Measurements from ENCODE around the gene NRIP1. TPM values are rescaled to one million over a fixed set of nuclear protein-coding genes. Genes with fewer than 3 reads are reported as not detected.
"Not testable (repeated sequence)": the region's sequence is repeated elsewhere in the genome, so short reads cannot be mapped to it uniquely, and the experiment has no call there.

Gene NRIP1
- total RNA-seq, 2 donors from 2014 or later = 29.9 to 33.7 TPM

DNA sequence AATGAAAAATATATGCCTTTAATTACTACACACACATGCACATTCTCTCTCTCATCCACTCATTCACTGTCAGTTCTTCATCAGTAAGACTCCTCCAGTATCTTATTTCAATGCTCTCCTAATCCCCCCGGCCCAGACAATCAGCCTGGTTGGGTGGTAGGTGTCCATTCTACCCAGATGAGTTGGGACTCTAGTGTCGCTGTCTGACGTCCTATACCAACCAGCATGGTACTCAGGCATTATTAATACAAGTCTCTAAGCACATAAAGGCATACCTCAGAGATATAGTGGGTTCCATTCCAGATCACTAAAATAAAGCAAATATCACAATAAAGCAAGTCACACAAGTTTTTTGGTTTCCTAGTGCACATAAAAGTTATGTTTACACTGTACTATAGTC lies 19.8 kb downstream of the NRIP1 start:
- H3K9me3 ChIP-seq (ENCODE audit: control insufficient read depth, low read length, poor library complexity, severe bottlenecking) = no peaks in the 10 kb centered on the region
- no peak for DNase-seq
- H3K36me3 Mint-ChIP-seq (ENCODE audit: low read depth) = no peaks in the 10 kb centered on the region
- no peak overlapping the region for H3K27ac Mint-ChIP-seq
- H3K4me1 Mint-ChIP-seq = peaks cover 10% of the 10 kb centered on the region
- H3K27me3 Mint-ChIP-seq = no peaks in the 10 kb centered on the region
- ATAC-seq = no peak
- H3K4me3 Mint-ChIP-seq = no peak overlapping the region

DNA sequence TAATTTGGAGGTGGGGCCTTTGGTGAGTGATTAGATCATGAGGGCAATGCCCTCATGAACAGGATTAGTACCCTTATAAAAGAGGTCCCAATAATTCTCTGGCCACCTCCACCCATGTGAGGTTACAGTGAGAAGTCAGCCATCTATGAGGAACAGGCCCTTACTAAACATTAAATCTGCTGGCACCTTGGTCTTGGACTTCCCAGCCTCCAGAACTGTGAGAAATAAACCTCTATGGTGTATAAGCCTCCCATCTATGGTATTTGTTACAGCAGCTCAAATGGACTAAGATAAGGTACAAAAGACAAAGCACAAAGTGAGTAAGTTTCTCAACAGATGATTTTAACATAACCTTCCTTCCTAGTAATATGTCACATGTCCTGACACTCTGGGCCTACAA lies 22.3 kb downstream of the NRIP1 start:
- ATAC-seq (no peak), DNase-seq (no peak)
- Mint-ChIP-seq H3K4me3 (no peak overlapping the region), H3K36me3 (ENCODE audit: low read depth) (no peaks in the 10 kb centered on the region), H3K27ac (no peak overlapping the region), H3K4me1 (peaks cover 9% of the 10 kb centered on the region), H3K27me3 (no peaks in the 10 kb centered on the region)
- H3K9me3 ChIP-seq (ENCODE audit: control insufficient read depth, low read length, poor library complexity, severe bottlenecking) = no peaks in the 10 kb centered on the region

DNA sequence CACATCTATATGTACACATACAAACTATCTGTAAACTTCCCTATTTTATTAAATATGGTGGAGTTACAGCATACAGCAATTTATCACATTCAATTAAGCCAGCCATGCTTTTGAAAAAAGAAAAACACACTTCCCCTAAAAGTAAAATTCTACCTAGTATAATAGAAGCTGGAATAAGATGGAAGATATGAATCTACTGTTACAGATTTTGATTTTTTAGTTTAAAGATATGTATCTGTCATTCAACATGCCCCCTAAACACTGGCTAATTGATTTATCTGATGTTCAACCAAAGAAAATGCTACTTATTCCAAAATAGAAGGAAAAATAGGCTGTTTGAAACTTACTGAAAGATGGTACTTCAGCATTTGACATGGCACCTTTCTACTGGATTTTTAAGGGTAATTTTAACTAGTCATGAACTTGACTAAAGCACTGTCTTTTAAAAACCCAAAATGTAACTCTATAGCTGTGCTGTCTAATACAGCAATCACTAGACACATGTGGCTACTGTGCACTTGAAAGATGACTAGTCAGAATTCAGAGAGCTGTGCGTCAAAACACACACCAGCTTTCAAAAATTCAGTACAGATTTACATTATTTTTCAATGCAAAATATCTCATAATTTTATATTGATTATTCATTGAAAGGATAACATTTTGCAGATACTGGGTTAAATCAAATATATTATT lies 25.0 kb downstream of the NRIP1 start:
- Mint-ChIP-seq H3K4me1 (peaks cover 5% of the 10 kb centered on the region), H3K36me3 (ENCODE audit: low read depth) (no peaks in the 10 kb centered on the region), H3K27me3 (no peaks in the 10 kb centered on the region), H3K4me3 (no peak overlapping the region), H3K27ac (no peak overlapping the region)
- ATAC-seq (no peak), DNase-seq (no peak)
- no peaks in the 10 kb centered on the region for H3K9me3 ChIP-seq (ENCODE audit: control insufficient read depth, low read length, poor library complexity, severe bottlenecking)

DNA sequence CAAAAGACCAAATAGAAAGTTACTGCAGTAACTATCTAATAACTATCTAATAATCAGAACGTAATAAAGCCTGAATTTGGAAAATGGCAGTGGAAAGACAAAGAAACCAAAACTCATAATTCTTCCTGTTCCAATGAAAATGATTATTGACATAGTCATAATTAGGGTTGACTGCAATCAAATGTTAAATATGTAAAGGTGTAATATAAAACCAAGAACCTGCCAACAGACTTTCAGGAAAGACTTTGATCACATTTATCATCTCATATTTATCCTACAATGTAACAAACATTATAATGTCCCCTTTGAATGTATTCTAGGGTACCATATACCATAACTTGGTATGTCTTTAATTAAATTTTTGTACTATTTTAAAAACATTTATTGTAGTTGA lies 26.9 kb downstream of the NRIP1 start:
- H3K4me3 Mint-ChIP-seq = no peak overlapping the region
- H3K36me3 Mint-ChIP-seq (ENCODE audit: low read depth) = no peaks in the 10 kb centered on the region
- no peak overlapping the region for H3K27ac Mint-ChIP-seq
- no peak for DNase-seq
- H3K27me3 Mint-ChIP-seq = no peaks in the 10 kb centered on the region
- no peak for ATAC-seq
- no peaks in the 10 kb centered on the region for H3K9me3 ChIP-seq (ENCODE audit: control insufficient read depth, low read length, poor library complexity, severe bottlenecking)
- peaks cover 8% of the 10 kb centered on the region for H3K4me1 Mint-ChIP-seq

DNA sequence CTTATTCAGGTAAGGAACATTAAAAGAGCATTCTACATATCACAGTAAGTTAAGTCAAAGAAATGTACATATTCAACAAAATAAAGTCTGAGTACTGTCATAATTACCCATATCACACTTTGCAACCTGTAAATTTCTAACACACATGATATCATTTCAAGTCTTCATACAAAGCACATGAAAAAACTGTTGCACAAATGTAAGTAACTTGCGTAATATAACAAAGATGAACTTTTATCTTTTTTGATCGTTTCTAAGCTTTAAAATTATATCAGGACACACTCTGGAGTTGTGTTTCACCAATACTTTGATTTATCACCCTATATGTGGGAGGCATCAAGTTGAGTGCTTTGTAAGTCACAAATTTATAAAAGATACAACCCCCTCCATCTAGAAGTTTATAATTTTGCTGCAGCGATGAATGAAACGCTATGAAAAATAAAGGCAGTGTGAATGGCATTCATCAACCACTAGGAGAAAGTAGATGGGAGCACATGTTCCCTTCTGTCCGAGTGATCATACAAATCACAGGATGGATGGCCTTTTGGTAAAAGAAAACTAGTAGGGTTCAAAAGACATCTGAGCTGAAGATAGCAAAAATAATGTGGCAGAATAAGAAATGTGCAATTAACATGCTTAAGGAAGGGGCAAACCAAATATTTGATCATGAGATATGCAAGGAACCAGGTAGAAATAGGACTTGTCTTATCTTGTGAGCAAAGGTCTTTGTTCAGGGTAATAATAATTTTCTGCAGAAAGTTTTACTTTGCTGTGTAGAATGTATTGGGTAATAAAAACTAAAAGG lies 27.5 kb downstream of the NRIP1 start:
- H3K27me3 Mint-ChIP-seq = no peaks in the 10 kb centered on the region
- DNase-seq (no peak), ATAC-seq (no peak)
- H3K27ac Mint-ChIP-seq = no peak overlapping the region
- H3K4me1 Mint-ChIP-seq = peaks cover 8% of the 10 kb centered on the region
- no peaks in the 10 kb centered on the region for H3K9me3 ChIP-seq (ENCODE audit: control insufficient read depth, low read length, poor library complexity, severe bottlenecking)
- no peak overlapping the region for H3K4me3 Mint-ChIP-seq
- no peaks in the 10 kb centered on the region for H3K36me3 Mint-ChIP-seq (ENCODE audit: low read depth)

DNA sequence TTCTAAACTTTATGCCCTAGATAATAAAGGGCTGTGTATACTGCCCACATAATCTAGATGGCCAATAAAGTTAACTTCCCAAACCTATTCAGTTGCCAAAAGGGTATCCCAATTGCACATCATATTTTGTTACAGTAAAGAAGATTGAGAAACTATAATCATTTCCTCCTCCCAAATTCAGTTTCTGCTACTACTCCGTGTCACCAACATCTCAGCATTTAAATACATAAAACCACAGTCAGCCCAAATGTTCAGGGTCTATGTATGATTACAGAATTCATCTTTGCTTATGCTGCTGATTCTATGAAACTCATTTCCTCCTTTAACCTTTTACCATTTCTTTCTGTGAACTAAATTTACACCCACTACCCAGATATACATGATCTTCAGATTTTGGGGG lies 28.6 kb downstream of the NRIP1 start:
- no peak for ATAC-seq
- Mint-ChIP-seq H3K27ac (no peak overlapping the region), H3K4me1 (peaks cover 8% of the 10 kb centered on the region), H3K36me3 (ENCODE audit: low read depth) (no peaks in the 10 kb centered on the region), H3K27me3 (no peaks in the 10 kb centered on the region), H3K4me3 (no peak overlapping the region)
- no peaks in the 10 kb centered on the region for H3K9me3 ChIP-seq (ENCODE audit: control insufficient read depth, low read length, poor library complexity, severe bottlenecking)
- no peak for DNase-seq

DNA sequence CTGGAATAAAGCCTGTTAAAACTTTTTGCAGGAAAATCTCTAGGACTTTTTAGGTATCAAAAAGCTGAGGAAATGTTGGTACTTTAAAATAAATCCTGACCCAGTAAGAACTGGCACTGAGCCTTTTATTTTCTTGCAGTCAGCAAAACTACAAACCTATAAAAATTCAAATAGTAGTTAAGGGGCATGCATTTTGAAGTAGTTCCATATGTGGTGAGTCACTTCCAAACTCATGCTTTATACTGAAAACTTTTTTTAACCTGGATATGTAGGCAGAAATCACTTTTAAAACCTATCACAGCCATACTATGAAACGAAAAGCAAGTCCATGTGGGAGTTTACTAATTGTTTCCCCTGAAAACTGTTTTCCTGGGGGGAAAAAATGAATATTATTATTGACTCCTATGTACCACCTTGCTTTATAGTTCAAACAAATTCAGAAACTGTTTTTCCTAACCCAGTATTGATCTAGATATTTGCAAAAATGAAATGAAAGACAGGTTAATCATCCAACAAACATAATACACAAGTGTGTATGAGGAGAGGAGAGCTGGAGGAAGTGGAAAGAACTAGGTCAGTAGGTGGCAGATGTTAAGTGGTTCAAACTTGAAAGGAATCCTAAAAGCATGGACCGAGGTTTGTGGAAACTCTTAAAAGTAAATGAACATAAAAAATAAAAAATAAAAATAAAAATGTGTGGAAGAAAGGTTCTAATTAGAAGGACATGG lies 30.5 kb downstream of the NRIP1 start:
- no peak for DNase-seq
- H3K27ac Mint-ChIP-seq = no peak overlapping the region

DNA sequence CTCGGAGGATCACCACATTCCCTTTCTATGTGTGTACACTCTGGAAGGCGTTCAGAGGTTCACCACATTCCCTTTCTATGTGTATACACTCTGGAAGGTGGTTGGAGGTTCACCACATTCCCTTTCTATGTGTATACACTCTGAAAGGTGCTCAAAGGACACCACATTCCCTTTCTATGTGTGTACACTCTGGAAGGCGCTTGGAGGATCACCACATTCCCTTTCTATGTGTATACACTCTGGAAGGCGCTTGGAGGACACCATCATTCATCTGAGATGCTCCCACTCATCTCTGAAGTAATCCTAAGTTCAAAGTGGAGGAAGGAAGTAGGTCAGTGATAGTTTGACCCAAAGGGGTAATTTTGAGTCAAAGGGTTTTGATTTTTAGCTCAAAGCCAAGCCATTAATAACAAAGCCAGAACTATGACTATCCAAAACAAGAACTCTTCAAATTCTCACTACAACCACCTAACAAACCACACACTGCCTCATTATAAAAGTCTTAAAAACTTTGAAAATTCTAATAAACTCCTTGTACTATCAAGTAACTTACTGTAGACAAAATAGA lies 32.9 kb downstream of the NRIP1 start:
- Mint-ChIP-seq H3K36me3 (ENCODE audit: low read depth) (no peaks in the 10 kb centered on the region), H3K4me1 (peaks cover 17% of the 10 kb centered on the region), H3K4me3 (no peak overlapping the region), H3K27ac (no peak overlapping the region), H3K27me3 (no peaks in the 10 kb centered on the region)
- ATAC-seq (no peak), DNase-seq (no peak)
- no peaks in the 10 kb centered on the region for H3K9me3 ChIP-seq (ENCODE audit: control insufficient read depth, low read length, poor library complexity, severe bottlenecking)

More for the DNA sequence above, 30.5 kb downstream of the NRIP1 start:
- Mint-ChIP-seq H3K4me1 (peaks cover 9% of the 10 kb centered on the region), H3K36me3 (ENCODE audit: low read depth) (no peaks in the 10 kb centered on the region), H3K27me3 (no peaks in the 10 kb centered on the region), H3K4me3 (no peak overlapping the region)
- no peak for ATAC-seq
- H3K9me3 ChIP-seq (ENCODE audit: control insufficient read depth, low read length, poor library complexity, severe bottlenecking) = no peaks in the 10 kb centered on the region

DNA sequence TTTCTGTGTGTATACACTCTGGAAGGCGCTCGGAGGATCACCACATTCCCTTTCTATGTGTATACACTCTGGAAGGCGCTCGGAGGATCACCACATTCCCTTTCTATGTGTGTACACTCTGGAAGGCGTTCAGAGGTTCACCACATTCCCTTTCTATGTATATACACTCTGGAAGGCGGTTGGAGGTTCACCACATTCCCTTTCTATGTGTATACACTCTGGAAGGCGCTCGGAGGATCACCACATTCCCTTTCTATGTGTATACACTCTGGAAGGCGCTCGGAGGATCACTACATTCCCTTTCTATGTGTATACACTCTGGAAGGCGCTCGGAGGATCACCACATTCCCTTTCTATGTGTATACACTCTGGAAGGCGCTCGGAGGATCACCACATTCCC lies 33.4 kb downstream of the NRIP1 start:
- not testable (repeated sequence) for DNase-seq; H3K27me3 Mint-ChIP-seq; H3K9me3 ChIP-seq (ENCODE audit: control insufficient read depth, low read length, poor library complexity, severe bottlenecking); ATAC-seq; H3K36me3 Mint-ChIP-seq (ENCODE audit: low read depth); H3K27ac Mint-ChIP-seq; H3K4me3 Mint-ChIP-seq
- peaks cover 19% of the 10 kb centered on the region for H3K4me1 Mint-ChIP-seq

DNA sequence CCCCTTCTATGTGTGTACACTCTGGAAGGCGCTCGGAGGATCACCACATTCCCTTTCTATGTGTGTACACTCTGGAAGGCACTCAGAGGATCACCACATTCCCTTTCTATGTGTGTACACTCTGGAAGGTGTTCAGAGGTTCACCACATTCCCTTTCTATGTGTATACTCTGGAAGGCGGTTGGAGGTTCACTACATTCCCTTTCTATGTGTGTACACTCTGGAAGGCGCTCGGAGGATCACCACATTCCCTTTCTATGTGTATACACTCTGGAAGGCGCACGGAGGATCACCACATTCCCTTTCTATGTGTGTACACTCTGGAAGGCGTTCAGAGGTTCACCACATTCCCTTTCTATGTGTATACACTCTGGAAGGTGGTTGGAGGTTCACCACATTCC lies 33.9 kb downstream of the NRIP1 start:
- H3K4me1 Mint-ChIP-seq = peaks cover 16% of the 10 kb centered on the region
- not testable (repeated sequence) for DNase-seq; H3K27me3 Mint-ChIP-seq; H3K36me3 Mint-ChIP-seq (ENCODE audit: low read depth); H3K9me3 ChIP-seq (ENCODE audit: control insufficient read depth, low read length, poor library complexity, severe bottlenecking); H3K4me3 Mint-ChIP-seq; ATAC-seq; H3K27ac Mint-ChIP-seq

DNA sequence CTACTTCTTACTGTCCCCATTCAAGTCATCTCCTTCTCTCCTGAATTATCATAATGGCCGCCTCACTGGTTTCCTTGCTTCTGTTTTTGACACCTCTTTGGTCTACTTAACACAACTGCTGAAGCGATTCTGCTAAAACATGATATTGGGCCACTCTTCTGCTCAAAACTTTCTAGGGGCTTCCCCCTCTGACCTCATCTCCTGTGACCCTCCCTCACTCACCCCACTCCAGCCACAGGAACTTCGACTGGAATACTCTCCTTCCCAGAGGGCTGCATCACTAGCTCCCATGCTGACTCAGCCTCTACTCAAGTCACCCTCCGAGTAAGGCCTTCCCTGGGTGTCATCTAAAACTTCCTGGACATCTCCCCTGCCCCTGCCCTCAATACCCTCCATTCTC lies 35.7 kb downstream of the NRIP1 start:
- no peak overlapping the region for H3K27ac Mint-ChIP-seq
- H3K4me1 Mint-ChIP-seq = peaks cover 13% of the 10 kb centered on the region

DNA sequence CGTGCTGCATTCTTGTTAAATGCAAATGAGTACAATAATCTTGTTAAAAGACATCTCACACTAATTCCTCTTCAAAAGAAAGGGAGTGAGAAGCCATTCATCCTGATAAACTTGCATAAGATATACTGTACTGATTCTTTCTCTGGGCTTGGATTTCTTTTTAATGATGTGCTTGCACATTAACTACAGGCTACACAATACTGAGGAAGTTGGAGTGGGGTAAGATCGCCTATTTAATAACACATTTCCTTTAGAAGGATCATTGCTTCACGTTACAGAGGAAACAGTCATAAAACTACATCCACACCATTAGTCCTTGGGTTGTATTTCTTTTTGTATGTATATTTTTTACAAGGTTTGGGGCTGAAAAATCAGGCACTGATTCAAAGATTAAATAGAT lies 36.6 kb downstream of the NRIP1 start:
- ATAC-seq = no peak
- Mint-ChIP-seq H3K4me1 (peaks cover 13% of the 10 kb centered on the region), H3K4me3 (no peak overlapping the region), H3K27ac (no peak overlapping the region), H3K27me3 (no peaks in the 10 kb centered on the region), H3K36me3 (ENCODE audit: low read depth) (no peaks in the 10 kb centered on the region)
- no peak for DNase-seq
- no peaks in the 10 kb centered on the region for H3K9me3 ChIP-seq (ENCODE audit: control insufficient read depth, low read length, poor library complexity, severe bottlenecking)

More for the DNA sequence above, 35.7 kb downstream of the NRIP1 start:
- H3K9me3 ChIP-seq (ENCODE audit: control insufficient read depth, low read length, poor library complexity, severe bottlenecking) = no peaks in the 10 kb centered on the region
- DNase-seq (no peak), ATAC-seq (no peak)
- H3K36me3 Mint-ChIP-seq (ENCODE audit: low read depth) = no peaks in the 10 kb centered on the region
- no peaks in the 10 kb centered on the region for H3K27me3 Mint-ChIP-seq
- H3K4me3 Mint-ChIP-seq = no peak overlapping the region

DNA sequence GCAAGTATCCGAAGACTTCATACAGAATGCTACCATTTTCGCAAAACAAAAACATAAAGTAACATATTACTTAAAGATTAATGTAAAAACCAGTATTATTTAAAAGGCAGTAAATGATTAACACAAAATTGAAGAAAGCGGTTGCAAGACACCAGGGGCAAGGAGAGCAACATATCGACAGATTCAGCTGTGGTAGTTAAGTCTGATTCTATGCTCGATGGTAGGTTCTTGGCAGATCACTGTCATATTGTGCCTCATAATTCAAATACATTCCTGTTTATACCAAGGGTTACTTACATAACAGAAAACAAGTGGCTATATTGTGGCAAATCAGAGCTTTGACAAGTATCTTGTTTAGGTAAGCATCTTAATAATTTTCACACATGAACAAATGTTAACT lies 37.7 kb downstream of the NRIP1 start:
- Mint-ChIP-seq H3K36me3 (ENCODE audit: low read depth) (no peaks in the 10 kb centered on the region), H3K27me3 (no peaks in the 10 kb centered on the region), H3K4me1 (peaks cover 15% of the 10 kb centered on the region), H3K4me3 (no peak overlapping the region), H3K27ac (no peak overlapping the region)
- H3K9me3 ChIP-seq (ENCODE audit: control insufficient read depth, low read length, poor library complexity, severe bottlenecking) = no peaks in the 10 kb centered on the region
- DNase-seq (no peak), ATAC-seq (no peak)
